ENCODE measurements around the gene KRTAP4-2. TPM values are rescaled to one million over a fixed set of nuclear protein-coding genes. Genes with fewer than 3 reads are reported as not detected.

Gene KRTAP4-2
- total and polyA plus RNA-seq, 10 of the 15 experiments (the other 5 are each of a cell fraction or from before 2014, with no cell fraction given): not detected

DNA sequence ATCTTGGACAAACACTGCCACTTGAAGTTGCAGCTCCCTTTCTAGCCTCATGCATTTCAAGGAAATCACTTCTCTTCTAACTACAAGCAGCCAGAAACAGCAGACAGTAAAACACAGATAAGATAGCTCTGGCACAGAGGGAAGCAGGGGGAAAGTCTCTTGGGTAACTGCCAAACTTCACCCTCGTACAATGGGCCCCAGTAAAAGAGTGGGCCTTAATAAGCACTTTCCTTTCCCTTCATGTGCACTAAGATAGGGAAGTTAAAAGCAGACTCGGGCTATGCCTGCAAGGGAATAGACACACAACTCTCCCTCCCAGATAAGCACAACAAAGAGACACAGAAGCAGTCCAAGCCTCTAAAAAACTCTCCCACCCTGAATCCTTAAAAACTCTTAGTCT lies 24.2 kb downstream of the KRTAP4-2 start:
- ChIA-PET SMC1A (ENCODE audit: uncharacterized antibody, unreplicated experiment) (no interaction called here), CTCF (no interaction called here)

GRCh38 chr17:41151525-41151924 lies 26.5 kb downstream of the KRTAP4-2 start:
- Histone ChIP-seq H2AFZ (ENCODE audit: control insufficient read depth, low read depth, low read length) (no peak overlapping the region), H3K4me3 (no peak overlapping the region), H3K4me1 (ENCODE audit: control insufficient read depth, insufficient read depth, low read length) (no peaks in the 10 kb centered on the region), H3K79me2 (ENCODE audit: control insufficient read depth, insufficient read depth, low read length) (no peaks in the 10 kb centered on the region), H3K36me3 (ENCODE audit: control insufficient read depth in 2 of 2, insufficient read depth in 2 of 2, low read length in 1 of 2) (no peaks in the 10 kb centered on the region), H3K9ac (ENCODE audit: control insufficient read depth, insufficient read depth, low read length) (no peak overlapping the region), H3K27ac (ENCODE audit: control insufficient read depth, insufficient read depth) (no peak overlapping the region), H4K20me1 (ENCODE audit: control insufficient read depth, insufficient read depth) (no peaks in the 10 kb centered on the region), H3K4me2 (ENCODE audit: control insufficient read depth, insufficient read depth) (no peak overlapping the region), H3K27me3 (replicated peaks in 1 of 2; ENCODE audit: control insufficient read depth in 2 of 2, insufficient read depth in 2 of 2, low read length in 1 of 2) (no peaks in the 10 kb centered on the region), H3K9me3 (replicated peaks; ENCODE audit: control insufficient read depth, insufficient read depth, low read length) (no peaks in the 10 kb centered on the region)
- TF ChIP-seq SMC3 (IDR thresholded peaks at IDR 0.05; ENCODE audit: borderline replicate concordance, low read length): no peak
- TF ChIP-seq, protein P1, sequence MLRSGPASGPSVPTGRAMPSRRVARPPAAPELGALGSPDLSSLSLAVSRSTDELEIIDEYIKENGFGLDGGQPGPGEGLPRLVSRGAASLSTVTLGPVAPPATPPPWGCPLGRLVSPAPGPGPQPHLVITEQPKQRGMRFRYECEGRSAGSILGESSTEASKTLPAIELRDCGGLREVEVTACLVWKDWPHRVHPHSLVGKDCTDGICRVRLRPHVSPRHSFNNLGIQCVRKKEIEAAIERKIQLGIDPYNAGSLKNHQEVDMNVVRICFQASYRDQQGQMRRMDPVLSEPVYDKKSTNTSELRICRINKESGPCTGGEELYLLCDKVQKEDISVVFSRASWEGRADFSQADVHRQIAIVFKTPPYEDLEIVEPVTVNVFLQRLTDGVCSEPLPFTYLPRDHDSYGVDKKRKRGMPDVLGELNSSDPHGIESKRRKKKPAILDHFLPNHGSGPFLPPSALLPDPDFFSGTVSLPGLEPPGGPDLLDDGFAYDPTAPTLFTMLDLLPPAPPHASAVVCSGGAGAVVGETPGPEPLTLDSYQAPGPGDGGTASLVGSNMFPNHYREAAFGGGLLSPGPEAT (IDR thresholded peaks at IDR 0.05; ENCODE audit: low read depth): no peak
- TF ChIP-seq FOXK2 (IDR thresholded peaks at IDR 0.05): no peak
- TF ChIP-seq CHD4 (IDR thresholded peaks at IDR 0.05): no peak
- TF ChIP-seq, protein P2, sequence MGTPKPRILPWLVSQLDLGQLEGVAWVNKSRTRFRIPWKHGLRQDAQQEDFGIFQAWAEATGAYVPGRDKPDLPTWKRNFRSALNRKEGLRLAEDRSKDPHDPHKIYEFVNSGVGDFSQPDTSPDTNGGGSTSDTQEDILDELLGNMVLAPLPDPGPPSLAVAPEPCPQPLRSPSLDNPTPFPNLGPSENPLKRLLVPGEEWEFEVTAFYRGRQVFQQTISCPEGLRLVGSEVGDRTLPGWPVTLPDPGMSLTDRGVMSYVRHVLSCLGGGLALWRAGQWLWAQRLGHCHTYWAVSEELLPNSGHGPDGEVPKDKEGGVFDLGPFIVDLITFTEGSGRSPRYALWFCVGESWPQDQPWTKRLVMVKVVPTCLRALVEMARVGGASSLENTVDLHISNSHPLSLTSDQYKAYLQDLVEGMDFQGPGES (IDR thresholded peaks at IDR 0.05): no peak
- TF ChIP-seq MYB (IDR thresholded peaks at IDR 0.05; ENCODE audit: borderline replicate concordance, low read depth, low read length): no peak
- TF ChIP-seq, protein P3, sequence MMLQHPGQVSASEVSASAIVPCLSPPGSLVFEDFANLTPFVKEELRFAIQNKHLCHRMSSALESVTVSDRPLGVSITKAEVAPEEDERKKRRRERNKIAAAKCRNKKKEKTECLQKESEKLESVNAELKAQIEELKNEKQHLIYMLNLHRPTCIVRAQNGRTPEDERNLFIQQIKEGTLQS (IDR thresholded peaks at IDR 0.05; ENCODE audit: borderline replicate concordance, extremely low read depth, low read depth, low read length): no peak
- no peak for TF ChIP-seq BMI1 (IDR thresholded peaks at IDR 0.05; ENCODE audit: borderline replicate concordance)
- 4% methylated on average over 2 of the region's 2 CpGs for WGBS (ENCODE audit: insufficient coverage, insufficient replicate concordance, low lambda C conversion rate, missing lambda C conversion rate)
- ChIA-PET SMC1A (ENCODE audit: uncharacterized antibody, unreplicated experiment) (no interaction called here), CTCF (no interaction called here), RAD21 (ENCODE audit: unreplicated experiment) (no interaction called here), POLR2A (no interaction called here)
- FAIRE-seq: no peak
- DNase-seq (ENCODE audit: low read depth, low spot score): no peak
- in situ Hi-C loops (cut with MboI): no loop called here
- intact Hi-C loops (cut with micrococcal nuclease; ENCODE audit: unreplicated experiment): no loop called here
- no TSS peak for BruUV-seq (replicated peaks)
- ATAC-seq: no peak

More for the DNA sequence above, 24.2 kb downstream of the KRTAP4-2 start:
- ATAC-seq (no peak), FAIRE-seq (no peak), DNase-seq (ENCODE audit: low read depth, low spot score) (no peak)
- Histone ChIP-seq H2AFZ (ENCODE audit: control insufficient read depth, low read depth, low read length) (no peak overlapping the region), H4K20me1 (ENCODE audit: control insufficient read depth, insufficient read depth) (no peaks in the 10 kb centered on the region), H3K27me3 (replicated peaks in 1 of 2; ENCODE audit: control insufficient read depth in 2 of 2, insufficient read depth in 2 of 2, low read length in 1 of 2) (no peaks in the 10 kb centered on the region), H3K36me3 (ENCODE audit: control insufficient read depth in 2 of 2, insufficient read depth in 2 of 2, low read length in 1 of 2) (no peaks in the 10 kb centered on the region), H3K4me1 (ENCODE audit: control insufficient read depth, insufficient read depth, low read length) (no peaks in the 10 kb centered on the region), H3K9ac (ENCODE audit: control insufficient read depth, insufficient read depth, low read length) (no peak overlapping the region), H3K4me2 (ENCODE audit: control insufficient read depth, insufficient read depth) (no peak overlapping the region), H3K4me3 (no peak overlapping the region), H3K27ac (ENCODE audit: control insufficient read depth, insufficient read depth) (no peak overlapping the region), H3K9me3 (replicated peaks; ENCODE audit: control insufficient read depth, insufficient read depth, low read length) (no peaks in the 10 kb centered on the region), H3K79me2 (ENCODE audit: control insufficient read depth, insufficient read depth, low read length) (no peaks in the 10 kb centered on the region)
- ChIA-PET RAD21 (ENCODE audit: unreplicated experiment) (no interaction called here), POLR2A (no interaction called here)
- BruUV-seq (replicated peaks): no TSS peak
- WGBS (ENCODE audit: insufficient coverage, insufficient replicate concordance, low lambda C conversion rate, missing lambda C conversion rate): 0% methylated on average over 2 of the region's 2 CpGs
- in situ Hi-C loops (cut with MboI) (no loop called here), intact Hi-C loops (cut with micrococcal nuclease; ENCODE audit: unreplicated experiment) (no loop called here)
- TF ChIP-seq SP1 (IDR thresholded peaks at IDR 0.05; ENCODE audit: low read depth, low read length) (no peak), NBN (IDR thresholded peaks at IDR 0.05) (no peak), CBFB (IDR thresholded peaks at IDR 0.05; ENCODE audit: low read depth) (no peak), RBBP5 (conservative IDR thresholded peaks at IDR 0.05) (no peak), BHLHE40 (IDR thresholded peaks at IDR 0.05; ENCODE audit: borderline replicate concordance in 1 of 2, low read depth in 2 of 2, low read length in 1 of 2) (no peak)
